BJ (cell line): Measurements from ENCODE around the gene CLRN3. TPM values are rescaled to one million over a fixed set of nuclear protein-coding genes. Genes with fewer than 3 reads are reported as not detected.

Experiments used
- CTCF ChIA-PET: fragments of 350-600 bp; formaldehyde crosslinking; extraction: SDS; loops from one replicate; lab custom pipeline; 2021; ENCODE audit warnings: antibody characterized with exemption, inconsistent platforms; lab: Yijun Ruan, JAX
- POLR2A ChIA-PET: fragments of 300-600 bp; sonication (Branson Sonifier 250); formaldehyde crosslinking; extraction: SDS; loops from one replicate; lab custom pipeline; 2021; ENCODE audit warnings: antibody characterized with exemption; lab: Charles Lee
- DNase-seq: peaks from one replicate; pipeline ENCODE4 v3.0.0-alpha.2; 2011; ENCODE audit warnings: low read depth
- H3K27me3 ChIP-seq: 2 replicates; pipeline ENCODE4 v1.6.0; 2011; ENCODE audit warnings: low read length; ENCODE audit not compliant: control insufficient read depth, insufficient read depth
- H3K36me3 ChIP-seq: 2 replicates; pipeline ENCODE4 v1.5.1; 2011; ENCODE audit warnings: low read length; ENCODE audit not compliant: control insufficient read depth, insufficient read depth
- H3K4me3 ChIP-seq: 2 replicates; pipeline ENCODE4 v1.5.1; 2011; ENCODE audit warnings: low read depth, mild to moderate bottlenecking, control low read depth, low read length
- CTCF ChIP-seq: IDR thresholded peaks from 2 replicates; pipeline ENCODE4 v1.5.1; 2011; ENCODE audit warnings: low read depth, mild to moderate bottlenecking, control low read depth, inconsistent platforms, low read length, moderate library complexity; ENCODE audit not compliant: insufficient read depth
- polyA plus RNA-seq: library from polyadenylated mRNA; depleted of rRNA; stranded (reverse); fragments of >200 nt; gene quantifications from 2 replicates; pipeline ENCODE4 v1.2.3, GENCODE V29; 2011

Gene CLRN3
- polyA plus RNA-seq, 1 experiment, result not detected

- CTCF ChIA-PET, result interaction anchor here (3.5 to 3.6 kb wide), 2 partner anchors 107 to 166 kb away, joined by 32 to 100 read pairs; no protein-coding TSS in a partner anchor
- H3K36me3 ChIP-seq, result no peaks in the 10 kb centered on the region
- no peak overlapping the region for H3K4me3 ChIP-seq
- POLR2A ChIA-PET, result no interaction called here
- H3K27me3 ChIP-seq, result no peaks in the 10 kb centered on the region
- no peak for DNase-seq
- no peak for TF ChIP-seq CTCF
Observed at GRCh38 chr10:127903789-127904188, 11.0 kb upstream of the CLRN3 start.

- Histone ChIP-seq H3K36me3 (no peaks in the 10 kb centered on the region), H3K27me3 (no peaks in the 10 kb centered on the region), H3K4me3 (no peak overlapping the region)
- TF ChIP-seq CTCF, result no peak
- ChIA-PET POLR2A (no interaction called here), CTCF (interaction anchor here (0.7 to 1.5 kb wide), 2 partner anchors 11 to 111 kb away, joined by 3 read pairs; no protein-coding TSS in a partner anchor)
- DNase-seq, result no peak
Observed at GRCh38 chr10:127899766-127900387, 7.1 kb upstream of the CLRN3 start.

GRCh38 chr10:127897177-127897576, 4.4 kb upstream of the CLRN3 start:
- ChIA-PET CTCF (no interaction called here), POLR2A (no interaction called here)
- H3K27me3 ChIP-seq, result no peaks in the 10 kb centered on the region
- TF ChIP-seq CTCF, result no peak
- no peak overlapping the region for H3K4me3 ChIP-seq
- no peak for DNase-seq
- H3K36me3 ChIP-seq, result no peaks in the 10 kb centered on the region

GRCh38 chr10:127896590-127896989, 3.8 kb upstream of the CLRN3 start:
- CTCF ChIA-PET, result no interaction called here
- no peak for TF ChIP-seq CTCF
- Histone ChIP-seq H3K4me3 (no peak overlapping the region), H3K27me3 (no peaks in the 10 kb centered on the region), H3K36me3 (no peaks in the 10 kb centered on the region)
- DNase-seq, result no peak
- POLR2A ChIA-PET, result no interaction called here

GRCh38 chr10:127894146-127894545, 1.4 kb upstream of the CLRN3 start:
- ChIA-PET POLR2A (no interaction called here), CTCF (interaction anchor here (1.0 kb wide), 1 partner anchor 12 kb away, joined by 4 read pairs; the partner anchor contains the start of gene PTPRE)
- no peak for DNase-seq
- H3K27me3 ChIP-seq, result no peaks in the 10 kb centered on the region
- no peaks in the 10 kb centered on the region for H3K36me3 ChIP-seq
- TF ChIP-seq CTCF, result no peak
- H3K4me3 ChIP-seq, result no peak overlapping the region
